CD4-positive, alpha-beta T cell treated with Interleukin-4 for 1 hour (primary cell): ENCODE measurements around the gene HMGN3.
"Not testable (repeated sequence)": the region's sequence is repeated elsewhere in the genome, so short reads cannot be mapped to it uniquely, and the experiment has no call there.

Experiments
- DNase-seq, 2 donors: peaks; one replicate each; pipeline ENCODE4 v3.0.0-alpha.2; 2020 to 2022

HMGN3 gene

GRCh38 chr6:79234150-79235022 lies at the start of gene HMGN3:
Gene HMGN3 (minus strand): TSS chr6:79234682.
- DNase-seq, result peak; percentile 92 to 94

GRCh38 chr6:79280756-79281155 lies 46.3 kb upstream of the HMGN3 start:
- no peak for DNase-seq

- DNase-seq, result no peak
These were observed 42.6 kb upstream of the HMGN3 start for GRCh38 chr6:79277109-79277508.

- DNase-seq, result no peak
These were observed 35.4 kb upstream of the HMGN3 start for GRCh38 chr6:79269877-79270276.

- DNase-seq, result no peak
These were observed 32.6 kb upstream of the HMGN3 start for GRCh38 chr6:79267128-79267527.

GRCh38 chr6:79266051-79266450 lies 31.6 kb upstream of the HMGN3 start:
- DNase-seq, result no peak

GRCh38 chr6:79263359-79263758 lies 28.9 kb upstream of the HMGN3 start:
- DNase-seq, result no peak

GRCh38 chr6:79261666-79262065 lies 27.2 kb upstream of the HMGN3 start:
- DNase-seq, result no peak

GRCh38 chr6:79260772-79261171 lies 26.3 kb upstream of the HMGN3 start:
- no peak for DNase-seq

GRCh38 chr6:79257381-79258205 lies 23.1 kb upstream of the HMGN3 start:
- no peak for DNase-seq

- not testable (repeated sequence) for DNase-seq
These were observed 22.3 kb upstream of the HMGN3 start for GRCh38 chr6:79256770-79257169.

- DNase-seq, result not testable (repeated sequence)
These were observed 20.6 kb upstream of the HMGN3 start for GRCh38 chr6:79255086-79255485.

- no peak for DNase-seq
These were observed 16.1 kb upstream of the HMGN3 start for GRCh38 chr6:79250559-79250958.

- DNase-seq, result peak in 1 of 2 donors; percentile 15
These were observed 15.6 kb upstream of the HMGN3 start for GRCh38 chr6:79250107-79250514.

- no peak for DNase-seq
These were observed 14.7 kb upstream of the HMGN3 start for GRCh38 chr6:79249136-79249535.

GRCh38 chr6:79246891-79247290 lies 12.4 kb upstream of the HMGN3 start:
- DNase-seq, result no peak

GRCh38 chr6:79241228-79241627 lies 6.7 kb upstream of the HMGN3 start:
- no peak for DNase-seq

- DNase-seq, result no peak
These were observed 6.0 kb upstream of the HMGN3 start for GRCh38 chr6:79240509-79240908.

GRCh38 chr6:79239536-79240168 lies 5.2 kb upstream of the HMGN3 start:
- no peak for DNase-seq

- no peak for DNase-seq
These were observed 4.4 kb upstream of the HMGN3 start for GRCh38 chr6:79238919-79239318.

GRCh38 chr6:79236711-79237110 lies 2.2 kb upstream of the HMGN3 start:
- no peak for DNase-seq

GRCh38 chr6:79233611-79234149 lies 802 bp downstream of the HMGN3 start:
- DNase-seq, result peak; percentile 58 to 69
